GM18505 (cell line): ENCODE measurements around the gene ATF3.

Experiments used
- ATAC-seq: cut with Tn5 transposase; IDR thresholded peaks from one replicate; pipeline ENCODE4 v1.9.1; 2021; ENCODE audit not compliant: unreplicated experiment
- POLR2A ChIP-seq: IDR thresholded peaks from 4 replicates; pipeline ENCODE4 v1.6.1; 2011; ENCODE audit warnings: borderline replicate concordance; ENCODE audit not compliant: insufficient read depth, insufficient read length; ENCODE audit errors: extremely low read depth

Gene ATF3

GRCh38 chr1:212607913-212608391 is 609 bp upstream of the ATF3 start:
- no peak for TF ChIP-seq POLR2A
- ATAC-seq: peak; percentile 5

GRCh38 chr1:212608959-212609700 is 569 bp downstream of the ATF3 start:
- ATAC-seq: peak; percentile 15

GRCh38 chr1:212609701-212610574 is 1.4 kb downstream of the ATF3 start:
- no peak for TF ChIP-seq POLR2A

More at GRCh38 chr1:212608959-212609700, 569 bp downstream of the ATF3 start:
- TF ChIP-seq POLR2A: no peak

GRCh38 chr1:212610575-212610967 is 2.0 kb downstream of the ATF3 start:
- no peak for ATAC-seq
- TF ChIP-seq POLR2A: no peak

More at GRCh38 chr1:212609701-212610574, 1.4 kb downstream of the ATF3 start:
- ATAC-seq: no peak

- no peak for ATAC-seq
- TF ChIP-seq POLR2A: no peak
Observed at GRCh38 chr1:212611000-212611948, 2.7 kb downstream of the ATF3 start.

GRCh38 chr1:212612041-212612961 is 3.7 kb downstream of the ATF3 start:
- no peak for TF ChIP-seq POLR2A
- no peak for ATAC-seq

GRCh38 chr1:212613440-212614335 is 5.1 kb downstream of the ATF3 start:
- no peak for TF ChIP-seq POLR2A
- no peak for ATAC-seq

GRCh38 chr1:212614453-212615200 is 6.1 kb downstream of the ATF3 start:
- TF ChIP-seq POLR2A: no peak
- no peak for ATAC-seq

GRCh38 chr1:212615201-212615470 is 6.6 kb downstream of the ATF3 start:
- no peak for TF ChIP-seq POLR2A
- ATAC-seq: no peak

- no peak for ATAC-seq
- TF ChIP-seq POLR2A: no peak
Observed at GRCh38 chr1:212618466-212619210, 10.1 kb downstream of the ATF3 start.
